Activated CD8-positive, alpha-beta memory T cell treated with anti-CD3 and anti-CD28 coated beads for 48 hours (primary cell): ENCODE data around the gene CFAP119.

Experiments used
- DNase-seq, 3 experiments: peaks; one replicate each; pipeline ENCODE4 v3.0.0-alpha.2; 2020; ENCODE audit warnings: low read depth in 2 of 3, low spot score in 2 of 3

CFAP119 gene

DNA sequence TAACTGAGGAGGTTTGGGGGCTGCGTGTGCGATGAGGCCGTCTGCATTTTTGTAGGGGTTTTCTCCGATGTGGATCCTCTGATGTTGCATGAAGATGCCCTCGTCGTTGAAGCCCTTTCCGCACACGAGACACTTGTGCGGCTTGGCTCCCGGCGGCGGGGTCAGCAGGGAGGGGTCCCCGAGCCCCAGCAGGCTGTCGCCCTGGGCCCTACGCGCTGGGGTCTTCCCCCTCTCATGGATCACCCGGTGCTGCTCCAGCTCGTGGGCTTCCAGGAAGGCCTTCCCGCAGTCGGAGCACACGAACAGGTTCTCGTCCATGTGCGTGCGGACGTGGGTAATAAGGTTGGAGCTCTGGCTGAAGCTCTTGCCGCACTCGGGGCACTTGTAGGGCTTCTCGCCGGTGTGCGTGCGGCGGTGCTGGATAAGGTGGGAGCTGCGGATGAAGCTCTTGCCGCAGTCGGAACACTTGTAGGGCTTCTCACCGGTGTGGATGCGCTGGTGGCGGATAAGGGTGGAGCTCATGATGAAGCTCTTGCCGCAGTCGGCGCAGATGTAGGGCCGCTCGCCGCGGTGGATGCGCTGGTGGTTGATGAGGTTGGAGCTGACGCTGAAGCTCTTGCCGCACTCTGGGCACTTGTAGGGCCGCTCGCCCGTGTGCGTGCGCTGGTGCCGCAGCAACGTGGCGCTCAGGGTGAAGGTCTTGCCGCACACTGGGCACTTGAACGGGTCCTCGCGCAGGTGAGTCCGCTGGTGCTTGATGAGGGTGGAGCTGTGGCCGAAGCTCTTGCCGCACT, 20.8 kb upstream of the CFAP119 start:
- DNase-seq: no peak

DNA sequence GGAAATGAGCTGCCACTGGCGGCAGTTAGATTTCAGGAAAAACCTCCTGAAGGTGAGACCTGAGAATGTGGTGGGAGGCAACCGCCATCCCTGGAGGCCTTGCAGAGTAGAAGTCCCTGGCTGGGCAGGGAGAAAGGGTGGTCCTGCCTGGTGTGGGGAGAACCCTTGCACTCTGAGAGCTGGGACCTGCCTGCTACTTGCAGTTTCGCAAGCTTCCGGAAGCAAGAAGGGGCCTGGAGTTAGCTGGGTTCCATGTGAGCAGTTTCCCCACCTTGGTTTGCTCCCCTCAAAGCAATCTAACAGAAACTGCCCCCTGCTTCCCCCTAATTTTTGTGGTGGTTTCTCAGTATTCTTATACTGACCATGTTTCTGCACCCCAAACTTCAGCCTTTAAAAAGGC, 18.7 kb upstream of the CFAP119 start:
- no peak for DNase-seq

DNA sequence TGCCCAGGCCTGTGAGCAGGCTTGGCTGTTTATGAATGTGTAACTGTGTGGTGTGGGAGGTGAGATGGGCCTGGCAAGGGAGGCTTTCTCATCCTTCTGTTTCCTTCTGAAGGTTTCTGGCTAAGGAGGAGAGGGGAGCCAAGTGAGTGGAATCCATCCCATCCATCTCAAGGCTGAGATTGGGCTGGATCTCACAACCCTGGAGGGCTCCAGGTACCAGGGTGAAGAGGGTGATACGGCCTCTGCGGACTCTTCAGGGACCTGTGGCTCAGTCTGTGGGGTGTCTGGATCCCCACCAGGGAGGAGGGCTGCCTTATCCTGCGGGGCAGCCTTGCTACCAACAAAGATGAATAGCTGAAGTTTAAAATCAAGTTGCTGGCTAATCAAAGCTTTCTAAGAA, 18.2 kb upstream of the CFAP119 start:
- no peak for DNase-seq

DNA sequence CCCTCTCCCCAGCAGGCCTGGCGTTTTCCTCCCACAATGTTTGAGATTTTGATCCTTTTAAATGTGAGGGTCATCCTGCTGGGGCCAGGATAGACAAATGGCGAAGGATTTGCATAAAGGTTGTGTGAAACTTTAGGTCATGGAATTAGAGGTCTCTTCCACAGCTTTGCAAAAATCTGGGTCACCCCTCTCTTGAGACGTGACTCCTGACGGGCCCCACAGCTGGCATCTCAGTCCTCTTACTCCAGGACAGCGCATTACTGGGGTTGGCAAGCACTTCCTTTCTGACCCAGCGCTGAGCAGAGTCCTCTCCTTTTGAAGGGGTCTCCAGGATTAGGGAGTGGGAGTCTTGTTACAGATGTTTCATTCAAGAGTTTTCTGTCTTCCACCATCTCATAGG, 17.7 kb upstream of the CFAP119 start:
- DNase-seq: no peak

DNA sequence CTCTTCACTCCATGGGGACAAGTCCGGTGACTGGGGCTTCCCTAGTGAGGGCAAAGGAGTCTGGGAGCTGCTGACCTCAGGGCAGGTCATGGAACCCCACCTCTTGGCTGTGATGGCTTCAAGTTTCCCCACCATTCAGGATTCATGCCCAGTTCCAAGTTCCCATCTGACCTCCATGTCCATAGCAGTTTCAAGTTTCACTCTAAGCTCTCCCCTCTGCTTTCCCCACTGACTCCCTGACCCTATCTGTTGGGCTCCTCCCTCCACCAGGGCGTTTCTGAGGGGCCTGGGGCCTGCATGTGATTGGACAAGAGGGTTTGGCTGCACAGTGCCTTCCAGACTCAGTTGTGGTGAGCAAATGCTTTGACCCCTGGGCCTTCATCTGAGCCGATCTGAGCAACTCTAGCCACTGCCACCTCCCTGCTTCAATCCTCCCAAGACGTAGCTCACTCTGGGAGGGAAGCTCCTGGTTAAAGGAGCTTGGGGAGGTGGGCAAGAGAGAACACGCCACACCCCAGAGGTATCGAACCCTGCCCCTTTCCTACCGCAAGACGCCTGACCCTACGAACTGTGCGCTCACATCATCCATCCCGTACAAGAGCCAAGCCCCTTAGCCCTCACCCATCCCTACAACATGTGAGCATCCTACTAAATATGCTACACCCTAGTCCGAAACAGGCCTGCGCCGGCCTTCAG, 16.8 kb upstream of the CFAP119 start:
- DNase-seq: no peak

DNA sequence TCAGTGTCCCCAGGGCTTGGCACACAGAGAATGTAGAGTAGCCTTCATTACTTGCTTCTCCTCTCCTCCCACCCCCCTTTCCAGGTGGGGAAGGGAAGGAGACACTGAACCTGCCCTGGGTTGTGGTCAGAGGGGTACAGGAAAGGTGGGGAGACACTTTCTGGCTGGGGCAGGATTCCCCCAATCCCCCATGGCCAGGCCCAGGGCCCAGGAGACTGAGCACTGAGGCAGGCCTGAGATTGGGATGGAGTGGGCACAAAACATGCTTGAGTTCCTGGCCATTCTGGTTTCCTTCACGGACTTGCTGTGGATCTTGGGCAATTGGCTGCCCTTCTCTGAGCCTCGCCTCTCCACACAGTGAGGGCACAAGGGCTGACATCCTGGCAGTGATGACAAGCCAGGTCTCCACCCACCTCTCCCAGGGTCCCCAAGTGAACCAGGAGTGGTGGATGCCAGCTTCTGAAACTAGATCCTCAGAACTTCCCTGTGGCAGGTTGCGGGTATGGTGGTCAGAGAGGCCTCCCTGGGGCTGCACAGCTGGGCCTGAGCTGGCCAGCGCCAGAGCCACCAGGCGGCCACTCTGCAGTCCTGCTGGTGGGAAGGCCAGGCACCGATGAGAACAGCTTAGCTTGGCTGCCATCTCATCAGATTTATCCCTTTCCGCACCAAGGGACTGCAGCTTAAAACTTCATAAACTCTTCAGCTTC, 15.9 kb upstream of the CFAP119 start:
- DNase-seq: no peak

DNA sequence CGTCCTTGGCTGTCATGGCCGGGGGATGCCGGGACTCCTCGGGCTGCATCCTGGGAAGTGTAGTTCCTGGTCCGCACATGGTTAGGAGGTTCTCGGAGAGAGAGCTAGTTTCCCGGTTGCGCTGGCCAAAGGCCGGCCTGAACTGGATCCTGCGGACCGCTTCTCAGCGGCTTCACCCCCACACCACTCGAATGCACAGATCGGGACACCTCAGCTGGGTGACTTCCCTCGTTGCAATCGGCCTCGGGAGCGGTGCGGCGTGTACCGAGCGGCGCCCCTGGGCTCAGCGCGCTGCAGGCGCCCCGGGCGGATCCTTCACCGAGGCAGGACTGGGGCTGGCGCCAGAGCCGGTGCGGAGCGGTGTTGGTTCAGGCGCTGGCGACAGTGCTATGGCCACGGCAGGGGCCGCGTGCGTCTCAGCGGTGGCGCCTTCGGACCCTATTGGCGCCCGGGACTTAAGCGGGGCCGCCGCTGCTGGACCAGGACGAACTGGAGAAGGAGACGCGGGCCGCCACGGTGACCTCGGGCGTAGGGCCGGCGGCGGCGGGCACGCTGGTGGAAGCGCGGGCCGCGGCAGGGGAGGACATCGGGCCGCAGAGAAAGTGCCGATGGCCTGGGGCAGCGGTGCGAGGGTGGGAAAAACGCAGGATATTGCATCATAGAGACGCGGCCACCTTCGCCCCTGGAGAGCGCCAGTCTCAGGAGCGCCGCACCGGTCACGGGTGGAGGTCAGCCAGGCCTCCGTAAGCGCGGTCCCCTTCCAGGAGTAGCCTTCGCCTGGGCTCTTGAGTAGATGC, 13.7 kb upstream of the CFAP119 start:
- DNase-seq: peak; percentile 35 to 44 (median 42)

DNA sequence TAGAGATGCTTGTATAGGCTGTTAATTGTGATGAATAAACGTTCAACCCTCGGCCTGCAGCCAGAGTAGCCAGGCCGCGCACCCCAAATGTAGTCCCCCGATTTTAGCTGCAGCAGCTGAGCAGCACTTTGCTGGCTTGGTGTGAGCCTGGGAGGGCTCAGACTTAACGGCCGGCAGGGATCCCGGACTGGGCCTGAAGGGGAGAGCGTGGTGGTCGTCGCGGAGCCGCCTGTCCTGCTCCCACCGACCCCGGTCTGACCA, 13.2 kb upstream of the CFAP119 start:
- DNase-seq: no peak

DNA sequence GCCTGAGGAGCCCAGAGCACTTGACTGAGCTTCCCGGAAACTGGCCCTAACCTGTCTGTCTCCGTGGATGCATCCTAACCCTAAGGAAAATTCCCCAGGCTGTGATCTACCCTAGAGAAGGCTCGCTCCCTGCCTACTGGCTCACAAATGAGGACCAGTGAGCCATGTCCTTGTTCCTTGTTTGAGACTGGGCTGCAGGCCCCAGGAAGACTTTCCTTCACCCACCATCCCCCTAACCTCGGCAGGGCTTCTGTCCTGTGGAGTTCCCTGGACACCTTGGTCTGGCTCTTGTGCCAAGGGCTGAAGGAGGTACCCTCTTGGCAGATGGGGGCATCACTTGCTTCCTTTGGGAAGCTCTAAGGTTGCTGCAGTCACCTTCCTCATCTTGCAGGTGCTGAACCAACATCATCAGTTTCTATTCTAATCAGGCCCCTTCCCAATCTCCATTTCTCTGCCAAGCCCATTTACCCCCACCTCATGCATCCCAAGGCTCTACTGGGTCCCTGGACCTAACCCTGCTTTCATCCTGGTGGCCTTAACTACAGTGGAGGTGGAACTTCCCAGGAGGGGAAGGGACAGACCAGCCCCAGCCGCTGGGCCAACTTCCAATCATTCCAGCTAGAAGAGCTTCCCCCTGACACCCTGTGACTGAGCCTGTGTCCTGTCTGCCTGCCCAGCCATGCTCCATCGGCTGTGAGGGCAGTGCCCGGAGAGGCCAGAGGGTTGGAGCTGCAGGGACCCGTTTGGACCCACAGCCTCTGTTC, 12.7 kb upstream of the CFAP119 start:
- DNase-seq: no peak

DNA sequence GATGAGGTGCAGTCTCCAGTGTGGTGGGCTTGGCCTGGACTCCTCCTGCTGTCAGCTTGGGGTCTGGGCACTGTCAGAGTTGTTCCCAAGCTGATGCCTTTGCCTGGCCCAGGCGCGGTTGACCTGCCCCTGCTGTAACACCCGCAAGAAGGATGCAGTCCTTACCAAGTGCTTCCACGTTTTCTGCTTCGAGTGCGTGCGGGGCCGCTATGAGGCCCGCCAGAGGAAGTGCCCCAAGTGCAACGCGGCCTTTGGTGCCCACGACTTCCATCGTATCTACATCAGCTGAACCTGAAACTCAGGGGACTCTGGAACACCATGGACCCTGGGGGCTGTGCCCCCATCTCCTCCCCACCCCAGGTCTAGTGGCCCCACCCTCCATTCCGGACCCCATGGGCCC, 12.0 kb upstream of the CFAP119 start:
- DNase-seq: no peak

DNA sequence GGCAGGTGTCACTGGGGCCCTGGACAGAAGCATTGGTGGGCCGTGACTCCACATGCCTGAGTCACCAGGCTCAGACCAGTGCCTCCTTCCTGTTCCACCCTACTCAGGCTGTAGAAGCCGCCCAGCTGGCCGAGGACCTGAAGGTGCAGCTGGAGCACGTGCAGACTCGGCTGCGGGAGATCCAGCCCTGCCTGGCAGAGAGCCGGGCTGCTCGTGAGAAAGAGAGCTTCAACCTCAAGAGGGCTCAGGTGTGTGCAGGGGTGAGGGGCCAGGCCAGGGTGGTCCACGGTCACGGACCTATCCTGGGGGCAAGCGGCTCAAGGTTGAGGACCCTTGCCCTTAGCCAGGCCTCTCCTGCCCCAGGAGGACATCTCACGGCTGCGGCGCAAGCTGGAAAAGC, 9.9 kb upstream of the CFAP119 start:
- no peak for DNase-seq

DNA sequence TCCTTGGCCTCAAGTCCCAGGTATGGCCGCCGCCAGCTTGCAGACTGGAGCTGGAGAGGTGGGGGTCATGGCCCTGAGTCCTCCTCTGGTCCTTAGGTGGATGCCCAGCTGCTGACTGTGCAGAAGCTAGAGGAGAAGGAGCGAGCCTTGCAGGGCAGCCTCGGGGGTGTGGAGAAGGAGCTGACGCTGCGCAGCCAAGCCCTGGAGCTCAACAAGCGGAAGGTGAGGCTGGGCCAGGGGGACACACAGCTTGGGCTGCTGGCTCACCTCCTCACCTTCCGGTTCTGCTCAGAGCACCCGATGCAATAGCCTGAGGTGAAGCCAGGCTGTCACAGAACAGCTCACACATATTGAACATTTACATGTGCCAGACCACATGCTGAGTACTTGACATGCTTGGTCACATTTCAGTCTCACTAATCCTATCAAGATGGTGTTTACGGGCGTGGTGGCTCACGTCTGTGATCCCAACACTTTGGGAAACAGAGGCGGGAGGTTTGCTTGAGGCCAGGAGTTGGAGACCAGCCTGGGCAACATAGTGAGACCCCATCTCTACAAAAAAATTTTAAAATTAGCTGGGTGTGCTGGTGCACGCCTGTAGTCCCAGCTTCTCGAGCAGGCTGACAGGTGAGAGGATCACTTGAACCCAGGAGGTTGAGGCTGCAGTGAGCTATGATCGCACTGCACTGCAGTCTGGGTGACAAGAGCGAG, 7.7 kb upstream of the CFAP119 start:
- no peak for DNase-seq

DNA sequence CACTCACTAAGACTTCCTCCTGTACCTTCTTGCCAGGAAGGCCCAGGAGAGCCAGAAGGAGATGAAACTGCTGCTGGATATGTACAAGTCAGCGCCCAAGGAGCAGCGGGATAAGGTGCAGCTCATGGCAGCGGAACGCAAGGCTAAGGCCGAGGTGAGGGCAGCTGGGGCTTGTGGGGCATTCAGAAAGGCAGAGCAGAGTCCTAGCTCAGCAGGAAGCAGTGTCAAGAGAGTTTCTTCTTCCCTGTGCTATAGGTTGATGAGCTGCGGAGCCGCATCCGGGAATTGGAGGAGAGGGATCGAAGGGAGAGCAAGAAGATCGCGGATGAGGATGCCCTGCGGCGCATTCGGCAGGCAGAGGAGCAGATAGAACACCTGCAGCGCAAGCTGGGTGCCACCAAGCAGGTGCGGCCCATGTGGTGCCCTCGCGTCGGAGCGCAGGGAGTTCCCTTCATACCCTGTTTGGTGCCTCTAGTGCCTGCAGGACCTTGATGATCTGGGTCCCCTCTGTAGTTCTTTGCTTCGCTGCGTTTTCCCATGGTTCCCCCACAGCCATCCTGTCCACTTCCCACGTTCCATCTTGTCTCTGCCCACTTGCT, 6.8 kb upstream of the CFAP119 start:
- DNase-seq: no peak

DNA sequence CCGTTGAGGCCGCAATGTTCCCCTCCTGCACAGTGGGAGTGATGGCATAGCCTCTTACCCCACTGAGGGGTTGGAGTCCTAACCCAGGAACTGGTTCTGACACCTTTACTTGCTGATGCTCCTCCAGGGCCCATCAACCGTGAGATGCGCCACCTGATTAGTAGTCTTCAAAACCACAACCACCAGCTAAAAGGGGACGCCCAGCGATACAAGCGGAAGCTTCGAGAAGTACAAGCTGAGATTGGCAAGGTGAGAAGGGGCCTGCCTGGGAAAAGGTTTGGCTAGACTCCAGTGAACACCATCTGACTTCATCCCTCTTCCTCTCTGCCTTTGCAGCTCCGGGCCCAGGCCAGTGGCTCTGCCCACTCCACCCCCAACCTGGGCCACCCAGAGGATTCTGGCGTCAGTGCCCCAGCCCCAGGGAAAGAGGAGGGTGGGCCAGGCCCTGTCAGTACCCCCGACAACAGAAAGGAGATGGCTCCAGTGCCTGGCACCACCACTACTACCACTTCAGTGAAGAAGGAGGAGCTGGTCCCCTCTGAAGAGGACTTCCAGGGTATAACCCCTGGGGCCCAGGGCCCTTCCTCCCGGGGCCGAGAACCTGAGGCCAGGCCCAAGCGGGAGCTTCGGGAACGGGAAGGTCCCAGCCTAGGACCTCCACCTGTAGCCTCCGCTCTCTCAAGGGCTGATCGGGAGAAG, 6.1 kb upstream of the CFAP119 start:
- no peak for DNase-seq

DNA sequence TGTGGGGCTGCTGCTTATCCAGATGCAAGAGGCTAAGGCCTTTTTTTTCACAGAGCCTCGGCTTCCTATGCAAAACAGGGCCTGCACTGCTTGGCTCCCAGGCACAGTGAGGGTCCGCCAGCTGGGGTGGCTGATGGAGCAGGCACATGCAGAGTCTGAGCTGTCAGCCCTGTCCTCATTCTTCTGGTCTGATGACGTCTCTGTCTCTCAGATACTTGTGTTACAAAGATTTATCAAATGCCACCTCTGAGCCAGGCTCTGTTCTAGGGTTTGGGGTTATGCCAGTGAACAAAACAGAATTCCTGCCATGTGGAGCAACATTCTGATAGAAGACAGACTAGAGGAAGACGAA, 5.0 kb upstream of the CFAP119 start:
- DNase-seq: no peak

DNA sequence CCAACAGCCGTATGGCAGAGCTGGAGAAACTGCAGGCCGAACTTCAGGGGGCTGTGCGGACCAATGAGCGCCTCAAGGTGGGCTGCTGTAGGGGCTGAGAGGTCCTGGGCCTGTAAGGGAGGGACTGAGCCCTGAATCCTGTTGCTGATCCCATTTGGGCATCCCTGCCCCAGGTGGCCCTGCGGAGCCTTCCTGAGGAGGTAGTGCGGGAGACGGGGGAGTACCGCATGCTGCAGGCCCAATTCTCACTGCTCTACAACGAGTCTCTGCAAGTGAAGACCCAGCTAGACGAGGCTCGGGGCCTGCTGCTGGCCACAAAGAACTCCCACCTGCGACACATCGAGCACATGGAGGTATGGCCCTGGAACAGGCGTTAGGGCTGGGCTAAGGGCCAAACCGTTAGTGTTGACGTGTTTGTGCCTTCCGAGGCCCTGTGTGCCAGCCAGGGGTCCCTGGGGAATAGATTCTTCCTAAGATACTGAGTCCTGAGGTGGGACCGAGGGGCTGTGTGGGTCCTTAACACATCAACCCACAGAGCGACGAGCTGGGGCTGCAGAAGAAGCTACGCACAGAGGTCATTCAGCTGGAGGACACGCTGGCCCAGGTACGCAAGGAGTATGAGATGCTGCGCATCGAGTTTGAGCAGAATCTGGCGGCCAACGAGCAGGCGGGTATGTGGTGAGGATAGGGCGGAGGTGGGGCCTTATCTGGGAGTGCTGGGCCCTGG, 4.5 kb upstream of the CFAP119 start:
- no peak for DNase-seq

DNA sequence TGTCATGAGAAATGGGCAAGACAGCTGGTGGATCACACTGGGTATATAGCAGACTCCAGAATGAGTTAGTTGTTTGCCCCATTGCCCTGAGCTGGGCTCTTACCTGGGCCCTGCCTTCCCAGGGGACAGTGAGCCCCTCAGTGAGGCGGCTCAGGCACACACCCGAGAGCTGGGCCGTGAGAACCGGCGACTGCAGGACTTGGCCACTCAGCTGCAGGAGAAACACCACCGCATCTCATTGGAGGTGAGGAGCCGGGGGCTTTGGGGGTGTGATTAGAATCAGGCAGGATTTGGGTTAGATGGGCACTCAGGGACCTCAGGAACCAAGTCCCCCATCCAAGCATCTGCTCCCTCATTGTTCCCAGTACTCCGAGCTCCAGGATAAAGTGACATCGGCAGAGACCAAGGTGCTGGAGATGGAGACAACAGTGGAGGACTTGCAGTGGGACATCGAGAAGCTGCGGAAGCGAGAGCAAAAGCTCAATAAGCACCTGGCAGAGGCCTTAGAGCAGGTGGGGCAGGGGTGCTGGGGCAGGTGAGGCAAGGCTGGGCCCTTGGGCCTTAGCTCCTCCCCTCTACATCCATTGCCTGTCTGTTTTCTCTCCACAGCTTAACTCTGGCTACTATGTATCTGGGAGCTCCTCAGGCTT, 3.1 kb upstream of the CFAP119 start:
- no peak for DNase-seq

DNA sequence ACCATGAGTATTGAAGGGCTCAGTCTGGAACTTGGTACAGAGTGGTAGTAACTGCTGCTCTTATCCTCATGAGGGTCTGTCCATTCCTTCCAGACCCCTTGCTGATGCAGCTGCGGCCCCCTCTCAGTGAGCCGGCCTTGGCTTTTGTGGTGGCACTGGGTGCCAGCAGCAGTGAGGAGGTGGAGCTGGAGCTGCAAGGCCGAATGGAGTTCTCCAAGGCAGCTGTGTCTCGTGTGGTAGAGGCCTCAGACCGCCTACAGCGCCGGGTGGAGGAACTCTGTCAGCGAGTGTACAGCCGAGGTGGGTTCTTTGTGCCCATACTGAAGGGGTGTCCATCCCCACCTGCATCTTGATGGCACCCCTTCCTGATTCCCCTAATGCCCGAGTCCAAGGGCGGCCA, 2.2 kb upstream of the CFAP119 start:
- DNase-seq: no peak
